Fibroblast of pulmonary artery (primary cell): ENCODE results near the gene HS3ST3B1.

ENCODE experiments used
- DNase-seq: peaks from one replicate; pipeline ENCODE4 v3.0.0-alpha.2; 2010; ENCODE audit warnings: low read depth
- H3K4me3 ChIP-seq: replicated peaks from 2 replicates; pipeline ENCODE4 v1.5.1; 2011; ENCODE audit warnings: low read depth, mild to moderate bottlenecking, control low read depth, low read length, moderate library complexity
- CTCF ChIP-seq: IDR thresholded peaks from 2 replicates; pipeline ENCODE4 v1.5.1; 2011; ENCODE audit warnings: mild to moderate bottlenecking, control low read depth, low read length, inconsistent platforms; ENCODE audit errors: missing control alignments

The HS3ST3B1 gene

GRCh38 chr17:14334276-14334840 lies 33.5 kb downstream of the HS3ST3B1 start:
- no peak overlapping the region for H3K4me3 ChIP-seq
- peak; percentile 50 for DNase-seq
- TF ChIP-seq CTCF = no peak

- no peak overlapping the region for H3K4me3 ChIP-seq
- no peak for TF ChIP-seq CTCF
- DNase-seq = no peak
These were observed 34.0 kb downstream of the HS3ST3B1 start for GRCh38 chr17:14334919-14335318.

GRCh38 chr17:14336418-14336817 lies 35.5 kb downstream of the HS3ST3B1 start:
- DNase-seq = no peak

GRCh38 chr17:14337596-14338079 lies 36.8 kb downstream of the HS3ST3B1 start:
- no peak for TF ChIP-seq CTCF
- no peak overlapping the region for H3K4me3 ChIP-seq
- no peak for DNase-seq

More at GRCh38 chr17:14336418-14336817, 35.5 kb downstream of the HS3ST3B1 start:
- no peak for TF ChIP-seq CTCF
- H3K4me3 ChIP-seq = no peak overlapping the region

GRCh38 chr17:14340857-14341754 lies 40.2 kb downstream of the HS3ST3B1 start:
- DNase-seq = no peak
- H3K4me3 ChIP-seq = no peak overlapping the region
- TF ChIP-seq CTCF = no peak

- DNase-seq = peak; percentile 17
- no peak overlapping the region for H3K4me3 ChIP-seq
- no peak for TF ChIP-seq CTCF
These were observed 41.0 kb downstream of the HS3ST3B1 start for GRCh38 chr17:14341866-14342265.
